IMR-90 (cell line): ENCODE data around the gene PARG. TPM values are rescaled to one million over a fixed set of nuclear protein-coding genes. Genes with fewer than 3 reads are reported as not detected.

Experiments
- ATAC-seq: fragments of 200-7000 bp; cut with Tn5 transposase; 2 replicates; pipeline ENCODE4 v1.9.1; 2020; ENCODE audit warnings: low read depth, mild to moderate bottlenecking, moderate library complexity
- BruUV-seq: library from RNA; stranded (reverse); fragments of 400-500 nt; replicated peaks from 2 replicates; lab custom pipeline; 2021; lab: Mats Ljungman, UMichigan
- CTCF ChIA-PET: fragments of 300-600 bp; formaldehyde crosslinking; extraction: SDS; loops from one replicate; lab custom pipeline; 2021; ENCODE audit warnings: antibody characterized with exemption; lab: Yijun Ruan, JAX
- POLR2A ChIA-PET: fragments of 300-600 bp; sonication (Branson Sonifier 250); formaldehyde crosslinking; loops from one replicate; lab custom pipeline; 2022; ENCODE audit warnings: antibody characterized with exemption; ENCODE audit not compliant: unreplicated experiment; lab: Charles Lee
- DNase-seq: peaks from one replicate; pipeline ENCODE4 v3.0.0; 2013
- H2AFZ ChIP-seq: replicated peaks from 2 replicates; pipeline ENCODE3; 2013; ENCODE audit warnings: low read length, mild to moderate bottlenecking; ENCODE audit not compliant: poor library complexity
- H2AK5ac ChIP-seq: 2 replicates; pipeline ENCODE4 v1.6.1; 2013; ENCODE audit warnings: low read depth, low read length, inconsistent platforms
- H2AK9ac ChIP-seq: replicated peaks from 2 replicates; pipeline ENCODE3; 2013; ENCODE audit warnings: mild to moderate bottlenecking, low read depth, low read length, moderate library complexity; ENCODE audit not compliant: poor library complexity
- H2BK120ac ChIP-seq: 2 replicates; pipeline ENCODE4 v1.6.1; 2013; ENCODE audit warnings: low read depth, low read length, inconsistent platforms
- H2BK15ac ChIP-seq: 3 replicates; pipeline ENCODE4 v1.6.1; 2013; ENCODE audit warnings: low read depth, low read length, inconsistent platforms
- H2BK20ac ChIP-seq: 2 replicates; pipeline ENCODE4 v1.6.1; 2013; ENCODE audit warnings: low read depth, mild to moderate bottlenecking, inconsistent platforms, low read length, moderate library complexity
- H2BK5ac ChIP-seq: 2 replicates; pipeline ENCODE4 v1.6.1; 2013; ENCODE audit warnings: mild to moderate bottlenecking, low read depth, low read length, inconsistent platforms; ENCODE audit not compliant: poor library complexity, severe bottlenecking
- H3K14ac ChIP-seq: replicated peaks from 2 replicates; pipeline ENCODE4 v1.6.1; 2013; ENCODE audit warnings: low read depth, low read length, inconsistent platforms
- H3K18ac ChIP-seq: 2 replicates; pipeline ENCODE4 v1.6.1; 2013; ENCODE audit warnings: low read depth, low read length, control low read depth
- H3K23ac ChIP-seq: 2 replicates; pipeline ENCODE4 v1.6.1; 2013; ENCODE audit warnings: low read depth, low read length, inconsistent platforms
- H3K27ac ChIP-seq: 2 replicates; pipeline ENCODE4 v1.5.1; 2013; ENCODE audit warnings: mild to moderate bottlenecking, control low read depth, low read length; ENCODE audit not compliant: insufficient read depth
- H3K27me3 ChIP-seq: 2 replicates; pipeline ENCODE4 v1.6.1; 2013; ENCODE audit warnings: low read length; ENCODE audit not compliant: control insufficient read depth, insufficient read depth
- H3K36me3 ChIP-seq: 2 replicates; pipeline ENCODE4 v1.6.1; 2013; ENCODE audit warnings: low read length, mixed read lengths; ENCODE audit not compliant: control insufficient read depth, insufficient read depth
- H3K4ac ChIP-seq: 2 replicates; pipeline ENCODE4 v1.6.1; 2013; ENCODE audit warnings: low read depth, low read length, inconsistent platforms
- H3K4me1 ChIP-seq: 2 replicates; pipeline ENCODE4 v1.6.1; 2013; ENCODE audit warnings: low read length, mixed read lengths; ENCODE audit not compliant: control insufficient read depth, insufficient read depth
- H3K4me2 ChIP-seq: 2 replicates; pipeline ENCODE4 v1.6.1; 2013; ENCODE audit warnings: low read depth, mild to moderate bottlenecking, control low read depth, low read length, moderate library complexity
- H3K4me3 ChIP-seq: 2 replicates; pipeline ENCODE4 v1.5.1; 2013; ENCODE audit warnings: low read depth, mild to moderate bottlenecking, control low read depth, low read length, moderate library complexity; ENCODE audit not compliant: insufficient read depth
- H3K56ac ChIP-seq: 2 replicates; pipeline ENCODE4 v1.6.1; 2013; ENCODE audit warnings: low read length, inconsistent platforms; ENCODE audit not compliant: insufficient read depth; ENCODE audit errors: extremely low read depth
- H3K79me1 ChIP-seq, 2 experiments: 2 replicates each; pipeline ENCODE4 v1.6.1; 2013; ENCODE audit warnings: low read length in 2 of 2, inconsistent platforms in 1 of 2, low read depth in 1 of 2
- H3K9ac ChIP-seq: 2 replicates; pipeline ENCODE4 v1.6.1; 2013; ENCODE audit warnings: low read depth, low read length, control low read depth
- H3K9me1 ChIP-seq: 2 replicates; pipeline ENCODE4 v1.6.1; 2013; ENCODE audit warnings: low read length, inconsistent platforms; ENCODE audit not compliant: insufficient read depth
- H3K9me3 ChIP-seq: 2 replicates; pipeline ENCODE4 v1.6.1; 2013; ENCODE audit warnings: low read length; ENCODE audit not compliant: control insufficient read depth, insufficient read depth
- H4K20me1 ChIP-seq: 2 replicates; pipeline ENCODE4 v1.6.1; 2013; ENCODE audit warnings: low read length, inconsistent platforms; ENCODE audit not compliant: insufficient read depth
- H4K5ac ChIP-seq: 2 replicates; pipeline ENCODE4 v1.6.1; 2013; ENCODE audit warnings: mild to moderate bottlenecking, low read depth, low read length, control low read depth
- H4K8ac ChIP-seq, 2 experiments: 2 replicates each; pipeline ENCODE4 v1.6.1; 2013; ENCODE audit warnings: low read depth in 2 of 2, low read length in 2 of 2, control low read depth in 1 of 2, inconsistent platforms in 1 of 2
- H4K91ac ChIP-seq: 2 replicates; pipeline ENCODE4 v1.6.1; 2013; ENCODE audit warnings: low read depth, low read length, inconsistent platforms; ENCODE audit not compliant: insufficient read depth
- BHLHE40 ChIP-seq: fragments of 150-350 bp; IDR thresholded peaks from 2 replicates; pipeline ENCODE4 v1.6.1; 2016; ENCODE audit warnings: mild to moderate bottlenecking, low read depth, low read length
- ELK1 ChIP-seq: fragments of 150-350 bp; IDR thresholded peaks from 2 replicates; pipeline ENCODE4 v1.6.1; 2016; ENCODE audit warnings: low read depth, mild to moderate bottlenecking, low read length, moderate library complexity, borderline replicate concordance
- MAZ ChIP-seq: IDR thresholded peaks from 2 replicates; pipeline ENCODE4 v1.6.1; 2012; ENCODE audit warnings: low read depth, mild to moderate bottlenecking, low read length, improper control_type of control experiment, moderate library complexity, borderline replicate concordance
- NFE2L2 ChIP-seq: fragments of 150-350 bp; IDR thresholded peaks from 2 replicates; pipeline ENCODE4 v1.6.1; 2016; ENCODE audit warnings: low read depth, mild to moderate bottlenecking, low read length
- RAD21 ChIP-seq: IDR thresholded peaks from 2 replicates; pipeline ENCODE4 v1.6.1; 2012; ENCODE audit warnings: low read length, improper control_type of control experiment
- RCOR1 ChIP-seq: IDR thresholded peaks from 2 replicates; pipeline ENCODE4 v1.6.1; 2012; ENCODE audit warnings: mild to moderate bottlenecking, low read length, improper control_type of control experiment; ENCODE audit not compliant: insufficient replicate concordance
- RFX5 ChIP-seq: IDR thresholded peaks from 2 replicates; pipeline ENCODE4 v1.8.0; 2012; ENCODE audit warnings: low read depth, mild to moderate bottlenecking, low read length, moderate library complexity
- SMC3 ChIP-seq: fragments of 150-350 bp; IDR thresholded peaks from 2 replicates; pipeline ENCODE4 v1.6.1; 2016; ENCODE audit warnings: low read depth, mild to moderate bottlenecking, antibody characterized with exemption, low read length, moderate library complexity
- WGBS, 2 experiments: methylation state at CpG; one replicate each; pipeline versions ENCODE4 v1.1.5 to v1.1.7; 2013; ENCODE audit warnings: missing lambda C conversion rate in 2 of 2; ENCODE audit not compliant: insufficient read length in 1 of 2; ENCODE audit errors: extremely low coverage in 2 of 2; 5-methylcytosine and 5-hydroxymethylcytosine counted together
- dilution Hi-C: fragments of 300-500 bp; cut with HindIII; formaldehyde crosslinking; loops from one replicate; pipeline ENCODE4 v1.14.3; 2018; ENCODE audit warnings: low sequenced_read_pairs; ENCODE audit not compliant: unreplicated experiment
- in situ Hi-C: fragments of 300-500 bp; cut with MboI; formaldehyde crosslinking; loops from 3 replicates; pipeline ENCODE4 v1.14.3; 2019; ENCODE audit warnings: low sequenced_read_pairs, inconsistent platforms, mixed read lengths
- intact Hi-C: fragments of 100-400 bp; cut with micrococcal nuclease; formaldehyde crosslinking; loops from 2 replicates; pipeline ENCODE4 v1.10.0; 2022
- polyA plus RNA-seq, 3 experiments: library from polyadenylated mRNA; depleted of rRNA; stranded (reverse); fragments of >200 nt; gene quantifications; 2 replicates each; pipeline ENCODE4 v1.2.3, GENCODE V29; 2012; ENCODE audit warnings: low replicate concordance in 1 of 3
- total RNA-seq: library from RNA; depleted of rRNA; stranded (reverse); fragments of >200 nt; gene quantifications from 2 replicates; pipeline ENCODE4 v1.2.3, GENCODE V29; 2012
- TF ChIP-seq, protein P1 (sequence below): conservative IDR thresholded peaks from 2 replicates; pipeline ENCODE4 v1.5.1; 2012; ENCODE audit warnings: mild to moderate bottlenecking, low read depth, low read length, improper control_type of control experiment

PARG gene
- total and polyA plus RNA-seq, 2 of the 4 experiments (the other 2 are of a cell fraction) = 8.6 to 24.4 TPM

DNA sequence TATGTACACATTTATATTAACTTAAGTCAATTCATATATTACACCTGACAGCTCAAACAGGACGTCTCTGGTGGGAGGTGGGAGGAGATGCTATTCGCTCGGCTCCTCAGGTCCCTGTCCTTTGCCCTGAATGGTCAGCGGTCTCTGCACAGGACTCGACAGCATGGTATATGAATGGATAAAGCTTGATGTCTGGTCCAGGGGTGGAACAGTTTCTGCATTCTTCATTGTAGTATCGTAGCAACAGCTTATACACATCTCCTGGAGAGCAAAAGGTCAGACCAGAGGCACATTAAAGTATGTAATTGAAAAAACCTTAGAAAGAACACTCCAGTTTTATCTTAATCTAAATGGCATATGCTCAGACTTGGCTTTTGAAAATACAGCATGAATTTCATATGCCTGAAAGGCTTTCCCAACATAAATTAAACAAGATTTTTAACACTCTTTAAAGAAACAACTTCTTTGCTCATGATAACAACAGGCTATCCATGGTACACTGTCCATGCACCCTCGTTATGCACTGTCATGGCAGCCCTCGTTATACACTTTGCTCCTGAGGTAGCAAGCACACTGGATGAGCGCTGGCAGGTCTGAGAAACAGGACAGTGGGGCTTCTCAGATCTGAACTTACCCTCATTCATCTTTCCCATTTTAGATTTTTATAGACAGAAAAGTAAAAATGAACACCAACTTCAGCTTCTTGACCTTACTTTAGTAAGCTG is 122.4 kb downstream of the PARG start:
- Histone ChIP-seq H3K4me3 (no peak overlapping the region), H2BK20ac (no peak overlapping the region), H3K23ac (no peak overlapping the region), H3K56ac (no peak overlapping the region), H2BK120ac (no peak overlapping the region), H2AK9ac (no peak overlapping the region), H3K4me2 (no peak overlapping the region), H4K5ac (no peak overlapping the region), H4K8ac (no peak overlapping the region), H3K4me1 (no peaks in the 10 kb centered on the region), H3K27me3 (no peaks in the 10 kb centered on the region), H3K9ac (no peak overlapping the region), H3K18ac (no peak overlapping the region), H2AFZ (no peak overlapping the region), H2BK5ac (no peak overlapping the region), H3K27ac (no peak overlapping the region), H3K9me3 (no peaks in the 10 kb centered on the region), H3K9me1 (no peaks in the 10 kb centered on the region), H3K4ac (no peak overlapping the region), H3K14ac (no peak overlapping the region), H3K79me1 (no peaks in the 10 kb centered on the region), H4K20me1 (no peaks in the 10 kb centered on the region), H4K91ac (no peak overlapping the region), H2BK15ac (no peak overlapping the region), H2AK5ac (no peak overlapping the region), H3K36me3 (peaks cover 13% of the 10 kb centered on the region)
- TF ChIP-seq NFE2L2 (no peak), BHLHE40 (no peak), RCOR1 (no peak), ELK1 (no peak), MAZ (no peak), SMC3 (no peak), RFX5 (no peak), RAD21 (no peak)
- TF ChIP-seq, protein P1, sequence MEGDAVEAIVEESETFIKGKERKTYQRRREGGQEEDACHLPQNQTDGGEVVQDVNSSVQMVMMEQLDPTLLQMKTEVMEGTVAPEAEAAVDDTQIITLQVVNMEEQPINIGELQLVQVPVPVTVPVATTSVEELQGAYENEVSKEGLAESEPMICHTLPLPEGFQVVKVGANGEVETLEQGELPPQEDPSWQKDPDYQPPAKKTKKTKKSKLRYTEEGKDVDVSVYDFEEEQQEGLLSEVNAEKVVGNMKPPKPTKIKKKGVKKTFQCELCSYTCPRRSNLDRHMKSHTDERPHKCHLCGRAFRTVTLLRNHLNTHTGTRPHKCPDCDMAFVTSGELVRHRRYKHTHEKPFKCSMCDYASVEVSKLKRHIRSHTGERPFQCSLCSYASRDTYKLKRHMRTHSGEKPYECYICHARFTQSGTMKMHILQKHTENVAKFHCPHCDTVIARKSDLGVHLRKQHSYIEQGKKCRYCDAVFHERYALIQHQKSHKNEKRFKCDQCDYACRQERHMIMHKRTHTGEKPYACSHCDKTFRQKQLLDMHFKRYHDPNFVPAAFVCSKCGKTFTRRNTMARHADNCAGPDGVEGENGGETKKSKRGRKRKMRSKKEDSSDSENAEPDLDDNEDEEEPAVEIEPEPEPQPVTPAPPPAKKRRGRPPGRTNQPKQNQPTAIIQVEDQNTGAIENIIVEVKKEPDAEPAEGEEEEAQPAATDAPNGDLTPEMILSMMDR = no peak
- DNase-seq (no peak), ATAC-seq (no peak; the same call in 1 of the 2 replicates)
- dilution Hi-C loops (no loop called here), in situ Hi-C loops (no loop called here), intact Hi-C loops (no loop called here)
- POLR2A ChIA-PET = no interaction called here
- 100% methylated on average over 2 of the region's 9 CpGs; no CpG with 5 or more reads in 1 of the 2 experiments for WGBS, 2 experiments
- no TSS peak for BruUV-seq
- CTCF ChIA-PET = no interaction called here
